Measurements from ENCODE around the gene LHX8.
"Not testable (repeated sequence)": the region's sequence is repeated elsewhere in the genome, so short reads cannot be mapped to it uniquely, and the experiment has no call there.

Gene LHX8

GRCh38 chr1:75172556-75172955, 38.4 kb downstream of the LHX8 start:
- TF ChIP-seq CTCF (IDR thresholded peaks at IDR 0.05), result no peak
- H3K9me3 ChIP-seq, result no peaks in the 10 kb centered on the region
- no peaks in the 10 kb centered on the region for H3K36me3 ChIP-seq
- no peak for DNase-seq
- intact Hi-C loops (cut with DNase I; ENCODE audit: low total_unique reads), result no loop called here
- no peak overlapping the region for H3K4me3 ChIP-seq
- no peaks in the 10 kb centered on the region for H3K4me1 ChIP-seq
- no peaks in the 10 kb centered on the region for H3K27me3 ChIP-seq
- no peak overlapping the region for H3K27ac ChIP-seq

GRCh38 chr1:75174031-75174760, 40.0 kb downstream of the LHX8 start:
- H3K4me1 ChIP-seq, result no peaks in the 10 kb centered on the region
- no peaks in the 10 kb centered on the region for H3K27me3 ChIP-seq
- H3K27ac ChIP-seq, result no peak overlapping the region
- H3K4me3 ChIP-seq, result no peak overlapping the region
- no peaks in the 10 kb centered on the region for H3K36me3 ChIP-seq
- DNase-seq, result no peak
- intact Hi-C loops (cut with DNase I; ENCODE audit: low total_unique reads), result no loop called here
- H3K9me3 ChIP-seq, result no peaks in the 10 kb centered on the region
- no peak for TF ChIP-seq CTCF (IDR thresholded peaks at IDR 0.05)

GRCh38 chr1:75181214-75181955, 47.2 kb downstream of the LHX8 start:
- H3K36me3 ChIP-seq; DNase-seq; intact Hi-C loops (cut with DNase I; ENCODE audit: low total_unique reads): not testable (repeated sequence)

GRCh38 chr1:75188892-75189291, 54.7 kb downstream of the LHX8 start:
- DNase-seq, result no peak
- TF ChIP-seq CTCF (IDR thresholded peaks at IDR 0.05), result no peak

More at GRCh38 chr1:75181214-75181955, 47.2 kb downstream of the LHX8 start:
- H3K27ac ChIP-seq, H3K9me3 ChIP-seq, H3K4me3 ChIP-seq, H3K4me1 ChIP-seq, H3K27me3 ChIP-seq: not testable (repeated sequence)

GRCh38 chr1:75198163-75198562, 64.0 kb downstream of the LHX8 start:
- H3K36me3 ChIP-seq, result no peaks in the 10 kb centered on the region
- no peak overlapping the region for H3K27ac ChIP-seq
- intact Hi-C loops (cut with DNase I; ENCODE audit: low total_unique reads), result no loop called here
- DNase-seq, result no peak
- no peak for TF ChIP-seq CTCF (IDR thresholded peaks at IDR 0.05)
- H3K4me3 ChIP-seq, result no peak overlapping the region
- no peaks in the 10 kb centered on the region for H3K4me1 ChIP-seq
- H3K9me3 ChIP-seq, result no peaks in the 10 kb centered on the region
- H3K27me3 ChIP-seq, result peaks cover 0 to 5% of the 10 kb centered on the region in 2 donors

More at GRCh38 chr1:75188892-75189291, 54.7 kb downstream of the LHX8 start:
- no peak overlapping the region for H3K4me3 ChIP-seq
- no peaks in the 10 kb centered on the region for H3K27me3 ChIP-seq
- H3K4me1 ChIP-seq, result no peaks in the 10 kb centered on the region
- no peak overlapping the region for H3K27ac ChIP-seq
- intact Hi-C loops (cut with DNase I; ENCODE audit: low total_unique reads), result no loop called here
- no peaks in the 10 kb centered on the region for H3K36me3 ChIP-seq
- no peaks in the 10 kb centered on the region for H3K9me3 ChIP-seq

GRCh38 chr1:75198761-75199160, 64.6 kb downstream of the LHX8 start:
- TF ChIP-seq CTCF (IDR thresholded peaks at IDR 0.05), result no peak
- Histone ChIP-seq H3K4me1 (no peaks in the 10 kb centered on the region), H3K27ac (no peak overlapping the region), H3K27me3 (peaks cover 0 to 5% of the 10 kb centered on the region in 2 donors), H3K4me3 (no peak overlapping the region), H3K9me3 (no peaks in the 10 kb centered on the region), H3K36me3 (no peaks in the 10 kb centered on the region)
- intact Hi-C loops (cut with DNase I; ENCODE audit: low total_unique reads), result no loop called here
- DNase-seq, result no peak
